Panc1 (cell line): ENCODE measurements around the gene KRT5.

Source experiments
- CTCF ChIP-seq: fragments of 450-650 bp; IDR thresholded peaks from 2 replicates; pipeline ENCODE4 v1.5.1; 2017; ENCODE audit warnings: mild to moderate bottlenecking
- POLR2AphosphoS5 ChIP-seq: IDR thresholded peaks from 2 replicates; pipeline ENCODE4 v1.6.1; 2012; ENCODE audit warnings: mild to moderate bottlenecking, low read depth, low read length, moderate library complexity
- REST ChIP-seq, 2 experiments: IDR thresholded peaks; 2 replicates each; pipeline ENCODE4 v1.6.1; 2011 to 2012; ENCODE audit warnings: low read depth in 2 of 2, control low read depth in 1 of 2, low read length in 1 of 2, mild to moderate bottlenecking in 1 of 2, moderate library complexity in 1 of 2; ENCODE audit not compliant: insufficient read depth in 1 of 2
- SIN3A ChIP-seq: IDR thresholded peaks from 2 replicates; pipeline ENCODE4 v1.6.1; 2012; ENCODE audit warnings: low read depth, mild to moderate bottlenecking, low read length, moderate library complexity, borderline replicate concordance; ENCODE audit not compliant: insufficient read depth
- TCF7L2 ChIP-seq: IDR thresholded peaks from 2 replicates; pipeline ENCODE4 v1.6.1; 2011; ENCODE audit warnings: mild to moderate bottlenecking, low read depth, low read length, inconsistent platforms

- TF ChIP-seq CTCF = no peak
- TF ChIP-seq POLR2AphosphoS5 = no peak
- TF ChIP-seq REST (IDR thresholded peaks at IDR 0.05; ENCODE audit: insufficient read depth in 1 of 2, low read depth in 2 of 2, low read length in 1 of 2) = no peak
- TF ChIP-seq TCF7L2 = no peak
- no peak for TF ChIP-seq SIN3A
These were observed 19.6 kb upstream of the KRT5 start for GRCh38 chr12:52539821-52540173.
